ENCODE results near the gene PACS1. TPM values are rescaled to one million over a fixed set of nuclear protein-coding genes. Genes with fewer than 3 reads are reported as not detected.

Gene PACS1
- total and polyA plus RNA-seq, 7 experiments from 2014 or later, result 48.0 to 314 (median 210) TPM

DNA sequence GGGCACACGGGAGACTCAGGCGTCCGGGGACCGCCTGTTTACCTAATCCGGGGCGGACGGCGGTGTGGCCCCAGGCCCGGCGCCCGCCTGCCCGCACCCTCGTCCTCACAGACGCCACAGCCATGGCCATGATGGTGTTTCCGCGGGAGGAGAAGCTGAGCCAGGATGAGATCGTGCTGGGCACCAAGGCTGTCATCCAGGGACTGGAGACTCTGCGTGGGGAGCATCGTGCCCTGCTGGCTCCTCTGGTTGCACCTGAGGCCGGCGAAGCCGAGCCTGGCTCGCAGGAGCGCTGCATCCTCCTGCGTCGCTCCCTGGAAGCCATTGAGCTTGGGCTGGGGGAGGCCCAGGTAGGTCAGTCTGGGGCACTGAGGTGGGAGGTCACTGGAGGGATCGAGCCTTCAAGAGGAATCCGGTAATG lies 188.4 kb downstream of the PACS1 start:
- Histone ChIP-seq H3K36me3 (ENCODE audit: control insufficient read depth in 2 of 3, insufficient read depth in 3 of 3, low read length in 3 of 3) (peaks cover 0 to 44% (median 0%) of the 10 kb centered on the region in 3 experiments), H3K9me3 (ENCODE audit: control insufficient read depth in 2 of 3, low read length in 3 of 3) (no peaks in the 10 kb centered on the region), H3K4me1 (ENCODE audit: control insufficient read depth in 2 of 2, insufficient read depth in 2 of 2, low read length in 2 of 2) (peaks cover 18 to 20% of the 10 kb centered on the region in 2 donors), H3K27me3 (ENCODE audit: control insufficient read depth in 2 of 2, insufficient read depth in 2 of 2, low read length in 2 of 2) (no peaks in the 10 kb centered on the region), H3K4me3 (ENCODE audit: low read length) (peak overlapping the region; percentile 80), H3K27ac (ENCODE audit: low read depth, low read length) (peak overlapping the region; percentile 98)
- Mint-ChIP-seq H3K27ac (peak overlapping the region; percentile 34 to 98 (median 81)), H3K4me3 (peak overlapping the region; percentile 65 to 97 (median 94)), H3K27me3 (no peaks in the 10 kb centered on the region), H3K36me3 (peaks cover 0 to 22% (median 13%) of the 10 kb centered on the region in 5 donors), H3K4me1 (peaks cover 21 to 33% (median 30%) of the 10 kb centered on the region in 7 donors), H3K9me3 (peaks cover 0 to 8% (median 0%) of the 10 kb centered on the region in 11 donors)
- ATAC-seq, result no peak
- intact Hi-C loops (cut with micrococcal nuclease), result loop anchor here (1.0 to 2.0 kb wide), 2 partner anchors 36 to 400 kb away; partner anchors contain the start of gene CFL1 (in 1 of the 2)
- ChIA-PET CTCF (interaction anchor here (1.2 to 2.3 kb wide), 7 partner anchors 9 to 190 kb away, joined by 3 to 9 read pairs (median 6); partner anchors contain the start of genes RAB1B and YIF1A), POLR2A (interaction anchor here (0.7 to 1.4 kb wide), 2 partner anchors 24 to 114 kb away, joined by 3 read pairs; no protein-coding TSS in a partner anchor)
- no peak for DNase-seq

DNA sequence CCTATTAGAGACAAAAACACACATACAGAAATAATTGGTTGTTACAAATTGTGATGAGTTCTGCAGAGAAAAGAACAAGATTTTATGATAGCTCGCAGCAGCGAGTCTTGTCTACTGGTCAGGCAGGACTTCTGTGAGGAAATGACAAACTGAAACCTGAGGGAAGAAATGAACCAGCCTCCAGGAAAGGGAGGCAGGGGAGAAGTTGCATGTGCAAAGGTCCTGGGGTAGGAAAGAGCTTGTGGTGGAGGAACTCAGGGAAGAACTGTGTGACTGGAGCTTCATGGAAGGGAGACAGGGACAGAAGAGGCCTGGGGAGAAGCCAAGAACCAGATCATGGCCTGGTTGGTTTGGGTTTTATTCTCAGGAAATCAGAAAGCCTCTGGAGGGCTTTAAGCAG lies 189.2 kb downstream of the PACS1 start:
- ChIA-PET POLR2A (interaction anchor here (0.6 to 1.4 kb wide), 2 partner anchors 113 to 1155 kb away, joined by 3 read pairs; no protein-coding TSS in a partner anchor), CTCF (interaction anchor here (0.6 to 2.3 kb wide), 9 partner anchors 9 to 191 kb away, joined by 3 to 9 read pairs (median 5); partner anchors contain the start of genes RAB1B and YIF1A)
- H3K4me1 ChIP-seq (ENCODE audit: control insufficient read depth in 2 of 2, insufficient read depth in 2 of 2, low read length in 2 of 2), result peaks cover 18 to 20% of the 10 kb centered on the region in 2 donors
- Mint-ChIP-seq H3K4me3 (peak overlapping the region in 9 of 10 donors; percentile 14 to 97 (median 94)), H3K4me1 (peaks cover 21 to 33% (median 29%) of the 10 kb centered on the region in 7 donors), H3K27ac (peak overlapping the region in 7 of 9 donors; percentile 21 to 88 (median 69)), H3K9me3 (peaks cover 0 to 6% (median 0%) of the 10 kb centered on the region in 11 donors), H3K36me3 (peaks cover 0 to 22% (median 13%) of the 10 kb centered on the region in 5 donors), H3K27me3 (no peaks in the 10 kb centered on the region)
- intact Hi-C loops (cut with micrococcal nuclease), result loop anchor here in 1 of 2 donors (2.0 kb wide), 1 partner anchor 400 kb away; the partner anchor contains the start of gene CFL1
- peak overlapping the region; percentile 98 for H3K27ac ChIP-seq (ENCODE audit: low read depth, low read length)
- DNase-seq (no peak), ATAC-seq (no peak)
- no peaks in the 10 kb centered on the region for H3K9me3 ChIP-seq (ENCODE audit: control insufficient read depth in 2 of 3, low read length in 3 of 3)
- H3K27me3 ChIP-seq (ENCODE audit: control insufficient read depth in 2 of 2, insufficient read depth in 2 of 2, low read length in 2 of 2), result no peaks in the 10 kb centered on the region
- H3K36me3 ChIP-seq (ENCODE audit: control insufficient read depth in 2 of 3, insufficient read depth in 3 of 3, low read length in 3 of 3), result peaks cover 0 to 50% (median 0%) of the 10 kb centered on the region in 3 experiments
- H3K4me3 ChIP-seq (ENCODE audit: low read length), result no peak overlapping the region

DNA sequence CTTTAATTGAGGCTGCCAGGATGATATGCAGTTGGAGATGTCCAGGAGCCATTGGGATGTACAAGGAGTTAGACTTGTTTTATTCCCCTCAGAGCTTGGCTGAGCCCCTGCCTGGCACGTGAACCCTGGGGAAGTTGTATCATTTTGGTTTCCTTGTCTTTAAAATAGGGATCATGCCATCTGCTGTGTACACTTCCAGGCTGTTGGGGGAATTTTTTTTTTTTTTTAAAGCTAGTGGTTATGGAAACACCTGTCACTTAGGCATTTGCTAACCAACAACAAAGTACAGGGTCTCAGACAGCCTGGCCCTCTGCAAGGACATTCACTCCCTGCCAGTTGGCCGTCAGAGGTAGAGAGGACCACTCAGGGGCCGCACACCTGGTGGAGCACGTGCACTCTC lies 189.9 kb downstream of the PACS1 start:
- no peaks in the 10 kb centered on the region for H3K27me3 ChIP-seq (ENCODE audit: control insufficient read depth in 2 of 2, insufficient read depth in 2 of 2, low read length in 2 of 2)
- Mint-ChIP-seq H3K9me3 (peaks cover 0 to 6% (median 0%) of the 10 kb centered on the region in 11 donors), H3K4me1 (peaks cover 21 to 33% (median 29%) of the 10 kb centered on the region in 7 donors), H3K27me3 (no peaks in the 10 kb centered on the region), H3K27ac (peak overlapping the region in 4 of 9 donors; percentile 55 to 82 (median 70)), H3K36me3 (peaks cover 0 to 25% (median 13%) of the 10 kb centered on the region in 5 donors), H3K4me3 (peak overlapping the region in 6 of 10 donors; percentile 19 to 97 (median 45))
- POLR2A ChIA-PET, result interaction anchor here (1.1 to 1.4 kb wide), 2 partner anchors 19 to 112 kb away, joined by 3 to 4 read pairs; no protein-coding TSS in a partner anchor
- CTCF ChIA-PET, result interaction anchor here (0.6 to 2.3 kb wide), 4 partner anchors 8 to 216 kb away, joined by 3 to 9 read pairs (median 5); partner anchors contain the start of gene RAB1B
- H3K36me3 ChIP-seq (ENCODE audit: control insufficient read depth in 2 of 3, insufficient read depth in 3 of 3, low read length in 3 of 3), result peaks cover 0 to 58% (median 0%) of the 10 kb centered on the region in 3 experiments
- intact Hi-C loops (cut with micrococcal nuclease), result loop anchor here in 1 of 2 donors (2.0 to 10.0 kb wide), 2 partner anchors 401 to 995 kb away; partner anchors contain the start of genes CFL1 and POLA2
- ATAC-seq, result no peak
- no peaks in the 10 kb centered on the region for H3K9me3 ChIP-seq (ENCODE audit: control insufficient read depth in 2 of 3, low read length in 3 of 3)
- no peak overlapping the region for H3K4me3 ChIP-seq (ENCODE audit: low read length)
- H3K4me1 ChIP-seq (ENCODE audit: control insufficient read depth in 2 of 2, insufficient read depth in 2 of 2, low read length in 2 of 2), result peaks cover 18 to 20% of the 10 kb centered on the region in 2 donors
- DNase-seq, result no peak
- no peak overlapping the region for H3K27ac ChIP-seq (ENCODE audit: low read depth, low read length)

DNA sequence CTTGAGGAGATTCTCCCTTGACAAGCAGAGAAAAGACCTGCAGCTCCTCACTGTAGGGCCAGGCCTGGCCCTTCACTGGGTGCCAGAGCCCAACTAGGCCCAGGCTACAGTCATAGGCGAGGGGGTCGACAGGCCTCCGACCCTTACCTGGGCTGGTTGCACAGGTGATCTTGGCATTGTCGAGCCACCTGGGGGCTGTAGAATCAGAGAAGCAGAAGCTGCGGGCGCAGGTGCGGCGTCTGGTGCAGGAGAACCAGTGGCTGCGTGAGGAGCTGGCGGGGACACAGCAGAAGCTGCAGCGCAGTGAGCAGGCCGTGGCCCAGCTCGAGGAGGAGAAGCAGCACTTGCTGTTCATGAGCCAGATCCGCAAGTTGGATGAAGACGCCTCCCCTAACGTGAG lies 191.5 kb downstream of the PACS1 start:
- Mint-ChIP-seq H3K36me3 (peaks cover 0 to 25% (median 13%) of the 10 kb centered on the region in 5 donors), H3K27me3 (no peaks in the 10 kb centered on the region), H3K9me3 (peaks cover 0 to 6% (median 0%) of the 10 kb centered on the region in 11 donors), H3K4me3 (no peak overlapping the region), H3K4me1 (peaks cover 16 to 24% (median 19%) of the 10 kb centered on the region in 7 donors), H3K27ac (no peak overlapping the region)
- intact Hi-C loops (cut with micrococcal nuclease), result loop anchor here in 1 of 2 donors (10.0 kb wide), 1 partner anchor 997 kb away; the partner anchor contains the start of gene POLA2
- H3K36me3 ChIP-seq (ENCODE audit: control insufficient read depth in 2 of 3, insufficient read depth in 3 of 3, low read length in 3 of 3), result peaks cover 0 to 68% (median 0%) of the 10 kb centered on the region in 3 experiments
- ChIA-PET CTCF (interaction anchor here (0.6 kb wide), 1 partner anchor 76 kb away, joined by 3 read pairs; no protein-coding TSS in a partner anchor), POLR2A (interaction anchor here (1.1 kb wide), 1 partner anchor 19 kb away, joined by 4 read pairs; no protein-coding TSS in a partner anchor)
- peaks cover 12 to 13% of the 10 kb centered on the region in 2 donors for H3K4me1 ChIP-seq (ENCODE audit: control insufficient read depth in 2 of 2, insufficient read depth in 2 of 2, low read length in 2 of 2)
- no peak overlapping the region for H3K27ac ChIP-seq (ENCODE audit: low read depth, low read length)
- H3K9me3 ChIP-seq (ENCODE audit: control insufficient read depth in 2 of 3, low read length in 3 of 3), result no peaks in the 10 kb centered on the region
- ATAC-seq, result no peak
- no peak overlapping the region for H3K4me3 ChIP-seq (ENCODE audit: low read length)
- DNase-seq, result no peak
- H3K27me3 ChIP-seq (ENCODE audit: control insufficient read depth in 2 of 2, insufficient read depth in 2 of 2, low read length in 2 of 2), result no peaks in the 10 kb centered on the region

DNA sequence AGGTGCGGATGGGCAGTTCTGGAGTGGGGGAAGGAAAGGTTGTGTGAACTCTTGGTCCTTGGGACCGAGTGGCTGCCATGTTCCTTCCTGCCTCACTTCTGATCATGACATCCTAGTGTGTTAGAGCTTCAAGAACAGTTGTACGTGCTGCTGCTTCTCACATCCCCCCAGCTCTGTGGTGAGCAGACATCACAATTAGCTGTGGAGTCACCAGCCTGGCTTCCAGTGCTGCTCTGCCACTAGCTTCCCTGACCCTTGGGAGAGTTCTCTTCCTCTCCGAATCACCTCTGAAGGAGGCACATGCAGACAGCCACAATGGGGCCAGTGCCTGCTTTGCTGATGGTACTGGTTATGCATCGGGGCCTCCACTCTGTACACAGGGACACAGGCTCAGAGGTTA lies 192.1 kb downstream of the PACS1 start:
- Mint-ChIP-seq H3K4me3 (peak overlapping the region in 1 of 10 donors; percentile 16), H3K36me3 (peaks cover 0 to 25% (median 13%) of the 10 kb centered on the region in 5 donors), H3K9me3 (no peaks in the 10 kb centered on the region), H3K27me3 (no peaks in the 10 kb centered on the region), H3K4me1 (peaks cover 13 to 24% (median 18%) of the 10 kb centered on the region in 7 donors), H3K27ac (no peak overlapping the region)
- POLR2A ChIA-PET, result no interaction called here
- DNase-seq, result no peak
- Histone ChIP-seq H3K36me3 (ENCODE audit: control insufficient read depth in 2 of 3, insufficient read depth in 3 of 3, low read length in 3 of 3) (peaks cover 0 to 68% (median 0%) of the 10 kb centered on the region in 3 experiments), H3K27ac (ENCODE audit: low read depth, low read length) (no peak overlapping the region), H3K9me3 (ENCODE audit: control insufficient read depth in 2 of 3, low read length in 3 of 3) (no peaks in the 10 kb centered on the region), H3K27me3 (ENCODE audit: control insufficient read depth in 2 of 2, insufficient read depth in 2 of 2, low read length in 2 of 2) (no peaks in the 10 kb centered on the region), H3K4me3 (ENCODE audit: low read length) (no peak overlapping the region), H3K4me1 (ENCODE audit: control insufficient read depth in 2 of 2, insufficient read depth in 2 of 2, low read length in 2 of 2) (peaks cover 9% of the 10 kb centered on the region in 2 donors)
- intact Hi-C loops (cut with micrococcal nuclease), result loop anchor here in 1 of 2 donors (10.0 kb wide), 1 partner anchor 997 kb away; the partner anchor contains the start of gene POLA2
- CTCF ChIA-PET, result no interaction called here
- no peak for ATAC-seq

DNA sequence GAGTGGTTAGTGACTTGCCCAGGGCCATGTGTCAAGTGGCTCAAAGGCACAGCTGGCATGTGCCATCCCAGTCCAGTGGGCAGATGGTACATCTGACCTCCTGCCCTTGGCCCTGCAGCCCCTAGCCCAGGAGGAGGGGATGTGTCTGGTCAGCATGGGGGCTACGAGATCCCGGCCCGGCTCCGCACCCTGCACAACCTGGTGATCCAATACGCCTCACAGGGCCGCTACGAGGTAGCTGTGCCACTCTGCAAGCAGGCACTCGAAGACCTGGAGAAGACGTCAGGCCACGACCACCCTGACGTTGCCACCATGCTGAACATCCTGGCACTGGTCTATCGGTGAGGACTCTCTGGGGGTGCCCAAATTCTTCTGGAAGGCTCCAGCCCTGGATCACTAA lies 192.6 kb downstream of the PACS1 start:
- no peak for ATAC-seq
- H3K27me3 Mint-ChIP-seq, result no peaks in the 10 kb centered on the region
- peaks cover 9% of the 10 kb centered on the region in 2 donors for H3K4me1 ChIP-seq (ENCODE audit: control insufficient read depth in 2 of 2, insufficient read depth in 2 of 2, low read length in 2 of 2)
- H3K27ac Mint-ChIP-seq, result peak overlapping the region in 1 of 9 donors; percentile 66
- no peaks in the 10 kb centered on the region for H3K9me3 Mint-ChIP-seq
- H3K4me3 Mint-ChIP-seq, result no peak overlapping the region
- peaks cover 0 to 67% (median 0%) of the 10 kb centered on the region in 3 experiments for H3K36me3 ChIP-seq (ENCODE audit: control insufficient read depth in 2 of 3, insufficient read depth in 3 of 3, low read length in 3 of 3)
- H3K4me1 Mint-ChIP-seq, result peaks cover 13 to 27% (median 19%) of the 10 kb centered on the region in 7 donors
- ChIA-PET CTCF (interaction anchor here (1.1 kb wide), 1 partner anchor 40 kb away, joined by 3 read pairs; no protein-coding TSS in a partner anchor), POLR2A (no interaction called here)
- H3K9me3 ChIP-seq (ENCODE audit: control insufficient read depth in 2 of 3, low read length in 3 of 3), result no peaks in the 10 kb centered on the region
- peaks cover 0 to 25% (median 13%) of the 10 kb centered on the region in 5 donors for H3K36me3 Mint-ChIP-seq
- intact Hi-C loops (cut with micrococcal nuclease), result loop anchor here in 1 of 2 donors (10.0 kb wide), 1 partner anchor 998 kb away; the partner anchor contains the start of gene POLA2
- H3K27me3 ChIP-seq (ENCODE audit: control insufficient read depth in 2 of 2, insufficient read depth in 2 of 2, low read length in 2 of 2), result no peaks in the 10 kb centered on the region
- no peak overlapping the region for H3K27ac ChIP-seq (ENCODE audit: low read depth, low read length)
- no peak for DNase-seq
- no peak overlapping the region for H3K4me3 ChIP-seq (ENCODE audit: low read length)

All from naive thymus-derived CD4-positive, alpha-beta T cell (primary cell).